ENCODE results near the gene PDE6G. TPM values are rescaled to one million over a fixed set of nuclear protein-coding genes. Genes with fewer than 3 reads are reported as not detected.

PDE6G gene
- total and polyA plus RNA-seq, 2 of the 8 experiments (the other 6 are each of a cell fraction or from before 2014, with no cell fraction given) = 5.8 to 12.9 TPM

DNA sequence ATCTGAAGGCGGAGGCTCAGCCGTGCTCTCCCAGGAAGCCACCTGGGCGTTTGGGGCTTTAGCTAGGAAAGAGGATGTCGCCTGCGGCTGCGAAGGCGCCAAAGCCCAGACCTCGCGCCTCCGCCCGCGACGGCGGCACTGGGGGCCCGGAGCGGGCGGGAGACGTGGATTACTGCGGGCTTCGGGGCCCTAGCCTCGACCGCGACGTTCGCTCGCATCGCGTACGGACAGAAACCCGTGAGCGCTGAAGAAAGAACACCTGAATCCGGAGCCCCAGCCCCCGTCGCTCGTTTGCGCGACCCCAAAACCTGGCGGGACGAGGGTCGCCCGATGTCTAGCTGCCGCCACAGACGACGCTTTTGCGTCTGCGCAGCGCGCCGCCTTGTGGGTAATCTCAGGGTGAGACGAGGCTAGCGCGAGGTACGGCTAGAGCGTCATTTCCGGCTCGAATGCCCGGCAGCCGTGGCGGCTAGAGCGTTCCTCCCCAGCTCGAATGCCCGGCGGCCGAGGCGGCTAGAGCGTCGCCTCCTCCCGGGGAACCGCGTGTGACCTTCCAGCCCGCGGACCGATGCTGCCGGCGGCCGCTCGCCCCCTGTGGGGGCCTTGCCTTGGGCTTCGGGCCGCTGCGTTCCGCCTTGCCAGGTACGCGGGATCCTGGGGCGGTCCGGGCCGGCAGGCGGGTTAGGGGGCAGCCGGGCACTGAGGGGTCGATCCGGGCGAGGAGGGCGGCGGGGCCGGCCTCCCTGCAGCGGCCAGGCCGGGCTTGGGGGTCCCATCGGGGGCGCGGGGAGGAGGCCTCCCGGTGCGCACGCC, 46.8 kb upstream of the PDE6G start, which contains the start of gene MRPL12 (continued):
- no peak for TF ChIP-seq POU5F1 (IDR thresholded peaks at IDR 0.05; ENCODE audit: low read depth, low read length)
- TF ChIP-seq ZNF274 (IDR thresholded peaks at IDR 0.05; ENCODE audit: borderline replicate concordance, extremely low read depth, low read length) = no peak
- peak; percentile 92 for TF ChIP-seq TBP (IDR thresholded peaks at IDR 0.05; ENCODE audit: low read depth, low read length)
- TF ChIP-seq, protein P1, sequence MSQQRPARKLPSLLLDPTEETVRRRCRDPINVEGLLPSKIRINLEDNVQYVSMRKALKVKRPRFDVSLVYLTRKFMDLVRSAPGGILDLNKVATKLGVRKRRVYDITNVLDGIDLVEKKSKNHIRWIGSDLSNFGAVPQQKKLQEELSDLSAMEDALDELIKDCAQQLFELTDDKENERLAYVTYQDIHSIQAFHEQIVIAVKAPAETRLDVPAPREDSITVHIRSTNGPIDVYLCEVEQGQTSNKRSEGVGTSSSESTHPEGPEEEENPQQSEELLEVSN (IDR thresholded peaks at IDR 0.05) = peak; percentile 57
- peak; percentile 76 for TF ChIP-seq EGR1 (IDR thresholded peaks at IDR 0.05; ENCODE audit: borderline replicate concordance, low read depth, low read length)
- no peak for TF ChIP-seq JUN (IDR thresholded peaks at IDR 0.05; ENCODE audit: low read depth, low read length)
- TF ChIP-seq SIX5 (IDR thresholded peaks at IDR 0.05; ENCODE audit: low read depth, low read length) = no peak
- no peak for TF ChIP-seq CBX8 (IDR thresholded peaks at IDR 0.05; ENCODE audit: borderline replicate concordance, low read depth, low read length)
- TF ChIP-seq TEAD4 (IDR thresholded peaks at IDR 0.05; ENCODE audit: low read depth, low read length) = peak; percentile 76; the same call in 1 of the 2 replicates
- no peak for TF ChIP-seq CTBP2 (IDR thresholded peaks at IDR 0.05; ENCODE audit: borderline replicate concordance, insufficient read depth, insufficient read length, low read length)
- no peak for TF ChIP-seq SIRT6 (IDR thresholded peaks at IDR 0.05; ENCODE audit: low read length)
- no peak for TF ChIP-seq YY1 (IDR thresholded peaks at IDR 0.05; ENCODE audit: low read depth, low read length)
- TF ChIP-seq JUND (IDR thresholded peaks at IDR 0.05; ENCODE audit: low read length) = no peak; the same call in 1 of the 2 replicates
- TF ChIP-seq EP300 (IDR thresholded peaks at IDR 0.05; ENCODE audit: borderline replicate concordance in 1 of 2, low read depth in 2 of 2, low read length in 2 of 2) = no peak
- no peak for TF ChIP-seq MAFK (IDR thresholded peaks at IDR 0.05; ENCODE audit: low read depth, low read length)
- TF ChIP-seq HDAC2 (IDR thresholded peaks at IDR 0.05; ENCODE audit: borderline replicate concordance in 1 of 2, low read depth in 2 of 2, low read length in 2 of 2) = no peak
- no peak for TF ChIP-seq KDM1A (IDR thresholded peaks at IDR 0.05; ENCODE audit: borderline replicate concordance, low read length)
- peak; percentile 53; the same call in 1 of the 2 replicates for TF ChIP-seq KDM5A (IDR thresholded peaks at IDR 0.05; ENCODE audit: low read length)
- TF ChIP-seq HDAC6 (IDR thresholded peaks at IDR 0.05; ENCODE audit: low read depth, low read length) = no peak
- peak; percentile 96 for TF ChIP-seq SP2 (IDR thresholded peaks at IDR 0.05; ENCODE audit: low read length)
- no peak for TF ChIP-seq RXRA (IDR thresholded peaks at IDR 0.05; ENCODE audit: insufficient read depth, low read depth, low read length)
- peak; percentile 87 for TF ChIP-seq PHF8 (conservative IDR thresholded peaks at IDR 0.05; ENCODE audit: low read depth, low read length)
- TF ChIP-seq, protein P2, sequence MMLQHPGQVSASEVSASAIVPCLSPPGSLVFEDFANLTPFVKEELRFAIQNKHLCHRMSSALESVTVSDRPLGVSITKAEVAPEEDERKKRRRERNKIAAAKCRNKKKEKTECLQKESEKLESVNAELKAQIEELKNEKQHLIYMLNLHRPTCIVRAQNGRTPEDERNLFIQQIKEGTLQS (IDR thresholded peaks at IDR 0.05; ENCODE audit: insufficient read depth, low read depth, low read length) = no peak

All from H1 (cell line).